HG02970 (cell line): ENCODE measurements around the gene USP4.
"Not testable (repeated sequence)": the region's sequence is repeated elsewhere in the genome, so short reads cannot be mapped to it uniquely, and the experiment has no call there.

Experiments used
- ATAC-seq: cut with Tn5 transposase; IDR thresholded peaks from one replicate; pipeline ENCODE4 v1.9.1; 2021; ENCODE audit warnings: mild to moderate bottlenecking, moderate library complexity, moderate number of reproducible peaks; ENCODE audit not compliant: unreplicated experiment, low FRiP score

The USP4 gene

GRCh38 chr3:49339941-49340800 lies at the start of gene USP4:
USP4 (minus strand) TSS chr3:49340053; CDS start chr3:49340024, 29 bp downstream.
- peak; percentile 88 for ATAC-seq

- no peak for ATAC-seq
Observed at GRCh38 chr3:49389297-49389696, 49.4 kb upstream of the USP4 start.

GRCh38 chr3:49388289-49388820 lies 48.5 kb upstream of the USP4 start:
- no peak for ATAC-seq

- ATAC-seq, result no peak
Observed at GRCh38 chr3:49387721-49388120, 47.9 kb upstream of the USP4 start.

- no peak for ATAC-seq
Observed at GRCh38 chr3:49386056-49386756, 46.4 kb upstream of the USP4 start.

- no peak for ATAC-seq
Observed at GRCh38 chr3:49385617-49386016, 45.8 kb upstream of the USP4 start.

GRCh38 chr3:49383387-49383786 lies 43.5 kb upstream of the USP4 start:
- ATAC-seq, result no peak

GRCh38 chr3:49378249-49378895 lies 38.5 kb upstream of the USP4 start:
- ATAC-seq, result no peak

- no peak for ATAC-seq
Observed at GRCh38 chr3:49377483-49377882, 37.6 kb upstream of the USP4 start.

GRCh38 chr3:49371946-49372345 lies 32.1 kb upstream of the USP4 start:
- ATAC-seq, result no peak

- no peak for ATAC-seq
Observed at GRCh38 chr3:49370585-49371290, 30.9 kb upstream of the USP4 start.

GRCh38 chr3:49362561-49362960 lies 22.7 kb upstream of the USP4 start:
- ATAC-seq, result no peak

GRCh38 chr3:49359623-49360022 lies 19.8 kb upstream of the USP4 start:
- no peak for ATAC-seq

- ATAC-seq, result no peak
Observed at GRCh38 chr3:49358884-49359225, 19.0 kb upstream of the USP4 start.

GRCh38 chr3:49358217-49358883 lies 18.5 kb upstream of the USP4 start, which contains the start of gene GPX1:
GPX1 (minus strand) TSS chr3:49358353; CDS start chr3:49358278, 75 bp downstream.
- ATAC-seq, result peak; percentile 70

GRCh38 chr3:49357443-49358216 lies 17.8 kb upstream of the USP4 start:
- ATAC-seq, result peak; percentile 15

GRCh38 chr3:49357095-49357442 lies 17.2 kb upstream of the USP4 start:
- not testable (repeated sequence) for ATAC-seq

GRCh38 chr3:49352890-49353421 lies 13.1 kb upstream of the USP4 start:
- no peak for ATAC-seq

- no peak for ATAC-seq
Observed at GRCh38 chr3:49352281-49352680, 12.4 kb upstream of the USP4 start.
